ACC112 (cell line): Measurements from ENCODE around the gene ORAI1.
"Not testable (repeated sequence)": the region's sequence is repeated elsewhere in the genome, so short reads cannot be mapped to it uniquely, and the experiment has no call there.

ENCODE experiments used
- H2AFZ ChIP-seq: fragments of 200-600 bp; sonication (generic); one replicate; pipeline ENCODE4 v1.6.0; 2017; ENCODE audit warnings: antibody characterized with exemption, low read length; ENCODE audit not compliant: unreplicated experiment
- H3K27ac ChIP-seq: fragments of 200-600 bp; sonication (generic); 2 replicates; pipeline ENCODE4 v1.5.1; 2014; ENCODE audit warnings: low read depth, mild to moderate bottlenecking, antibody characterized with exemption, low read length, moderate library complexity
- H3K27me3 ChIP-seq: fragments of 200-600 bp; sonication (generic); 2 replicates; pipeline ENCODE4 v1.6.1; 2014; ENCODE audit warnings: mild to moderate bottlenecking, antibody characterized with exemption, low read length, moderate library complexity, mixed read lengths; ENCODE audit not compliant: insufficient read depth
- H3K36me3 ChIP-seq: fragments of 200-600 bp; sonication (generic); 2 replicates; pipeline ENCODE4 v1.6.1; 2016; ENCODE audit warnings: mild to moderate bottlenecking, antibody characterized with exemption, low read length, moderate library complexity, mixed read lengths; ENCODE audit not compliant: insufficient read depth
- H3K4me1 ChIP-seq: fragments of 200-600 bp; sonication (generic); one replicate; pipeline ENCODE4 v1.6.1; 2016; ENCODE audit warnings: low read length, mixed read lengths; ENCODE audit not compliant: insufficient read depth, unreplicated experiment, control insufficient read depth
- H3K4me3 ChIP-seq: fragments of 200-600 bp; sonication (generic); 2 replicates; pipeline ENCODE4 v1.5.1; 2014; ENCODE audit warnings: mild to moderate bottlenecking, low read depth, low read length
- H3K79me2 ChIP-seq: fragments of 200-600 bp; sonication (generic); one replicate; pipeline ENCODE4 v1.6.0; 2016; ENCODE audit warnings: low read length; ENCODE audit not compliant: control insufficient read depth, unreplicated experiment, insufficient read depth

ORAI1 gene

DNA sequence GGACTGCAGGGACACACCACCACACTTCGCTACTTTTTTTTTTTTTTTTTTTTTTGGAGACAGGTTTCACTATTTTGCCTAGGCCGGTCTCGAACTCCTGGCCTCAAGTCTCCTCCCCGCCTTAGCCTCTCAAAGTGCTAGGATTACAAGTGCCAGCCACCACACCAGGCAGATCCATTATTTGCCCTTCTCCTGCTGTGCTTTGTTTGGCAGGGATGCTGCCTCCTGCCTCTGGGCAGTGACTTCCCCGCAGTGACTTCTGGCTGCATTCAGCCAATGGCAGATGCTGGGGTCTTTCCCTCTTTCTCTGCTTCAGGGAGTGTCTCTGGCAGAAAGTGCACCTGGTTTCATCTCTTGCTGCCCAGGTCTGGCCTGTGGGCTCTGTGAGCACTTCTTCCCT is 49.9 kb downstream of the ORAI1 start:
- no peak overlapping the region for H3K27ac ChIP-seq
- no peaks in the 10 kb centered on the region for H3K27me3 ChIP-seq
- no peaks in the 10 kb centered on the region for H3K79me2 ChIP-seq
- no peak overlapping the region for H2AFZ ChIP-seq
- no peaks in the 10 kb centered on the region for H3K4me1 ChIP-seq
- no peaks in the 10 kb centered on the region for H3K36me3 ChIP-seq
- H3K4me3 ChIP-seq: no peak overlapping the region

DNA sequence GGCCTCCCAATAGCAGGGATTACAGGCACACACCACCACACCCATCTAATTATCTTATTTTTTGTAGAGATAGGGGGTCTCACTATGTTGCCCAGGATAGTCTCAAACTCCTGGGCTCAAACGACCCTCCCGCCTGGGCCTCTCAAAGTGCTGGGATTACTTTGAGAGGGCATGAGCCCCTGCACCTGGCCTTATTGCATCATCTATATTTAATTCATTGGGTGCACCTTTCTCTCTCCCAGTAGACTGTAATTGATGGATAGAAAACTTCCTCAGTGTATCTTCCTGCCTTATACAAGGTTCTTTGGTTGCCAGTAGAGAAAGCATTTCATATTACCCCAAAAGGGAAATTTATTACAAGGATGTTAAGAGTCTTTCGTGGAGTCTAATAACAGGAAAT is 52.0 kb downstream of the ORAI1 start:
- H3K4me3 ChIP-seq: no peak overlapping the region
- H3K27me3 ChIP-seq: no peaks in the 10 kb centered on the region
- no peaks in the 10 kb centered on the region for H3K4me1 ChIP-seq
- no peaks in the 10 kb centered on the region for H3K36me3 ChIP-seq
- no peak overlapping the region for H3K27ac ChIP-seq
- H3K79me2 ChIP-seq: no peaks in the 10 kb centered on the region
- no peak overlapping the region for H2AFZ ChIP-seq

GRCh38 chr12:121678716-121679300 is 52.5 kb downstream of the ORAI1 start:
- Histone ChIP-seq H3K4me1 (no peaks in the 10 kb centered on the region), H2AFZ (no peak overlapping the region), H3K79me2 (no peaks in the 10 kb centered on the region), H3K27me3 (no peaks in the 10 kb centered on the region), H3K36me3 (no peaks in the 10 kb centered on the region), H3K27ac (no peak overlapping the region), H3K4me3 (no peak overlapping the region)

DNA sequence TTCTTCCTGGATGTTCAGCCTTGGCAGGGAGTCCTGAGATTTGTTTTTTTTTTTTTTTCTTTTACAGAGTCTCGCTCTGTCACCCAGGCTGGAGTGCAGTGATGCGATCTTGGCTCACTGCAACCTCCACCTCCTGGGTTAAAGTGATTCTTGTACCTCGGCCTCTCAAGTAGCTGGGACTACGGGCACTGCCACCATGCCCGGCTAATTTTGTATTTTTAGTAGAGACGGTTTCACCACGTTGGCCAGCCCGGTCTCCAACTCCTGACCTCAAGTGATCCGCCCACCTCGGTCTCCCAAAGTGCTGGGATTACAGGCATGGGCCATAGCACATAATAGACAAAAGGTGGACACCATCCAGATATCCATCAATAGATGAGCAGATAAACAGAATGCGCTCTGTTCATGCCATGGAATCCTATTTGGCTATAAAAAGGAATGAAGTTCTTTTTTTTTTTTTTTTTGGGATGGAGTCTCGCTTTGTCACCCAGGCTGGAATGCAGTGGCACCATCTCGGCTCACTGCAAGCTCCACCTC is 53.4 kb downstream of the ORAI1 start:
- H3K4me1 ChIP-seq, H3K27me3 ChIP-seq, H3K27ac ChIP-seq, H3K4me3 ChIP-seq, H3K36me3 ChIP-seq, H2AFZ ChIP-seq, H3K79me2 ChIP-seq: not testable (repeated sequence)

GRCh38 chr12:121688966-121689365 is 62.6 kb downstream of the ORAI1 start:
- Histone ChIP-seq H3K27ac (no peak overlapping the region), H3K36me3 (no peaks in the 10 kb centered on the region), H3K79me2 (no peaks in the 10 kb centered on the region), H2AFZ (no peak overlapping the region), H3K27me3 (no peaks in the 10 kb centered on the region), H3K4me1 (peaks cover 5% of the 10 kb centered on the region), H3K4me3 (no peak overlapping the region)

GRCh38 chr12:121689430-121689829 is 63.1 kb downstream of the ORAI1 start:
- Histone ChIP-seq H2AFZ (no peak overlapping the region), H3K79me2 (no peaks in the 10 kb centered on the region), H3K36me3 (no peaks in the 10 kb centered on the region), H3K27ac (no peak overlapping the region), H3K4me1 (peaks cover 5% of the 10 kb centered on the region), H3K27me3 (no peaks in the 10 kb centered on the region), H3K4me3 (no peak overlapping the region)
